Activated CD4-positive, alpha-beta T cell treated with anti-CD3 and anti-CD28 coated beads, Interleukin-2, amount 50 U/mL, for 1 hour (primary cell): Measurements from ENCODE around the gene RAD51.

Experiments used
- DNase-seq: peaks from one replicate; pipeline ENCODE4 v3.0.0-alpha.2; 2020

Gene RAD51

GRCh38 chr15:40722934-40723333, 28.0 kb downstream of the RAD51 start:
- DNase-seq = no peak

GRCh38 chr15:40723919-40724318, 28.9 kb downstream of the RAD51 start:
- no peak for DNase-seq

- DNase-seq = no peak
Observed at GRCh38 chr15:40731034-40731433, 36.1 kb downstream of the RAD51 start.

GRCh38 chr15:40736575-40736974, 41.6 kb downstream of the RAD51 start:
- DNase-seq = no peak

- no peak for DNase-seq
Observed at GRCh38 chr15:40737048-40737447, 42.1 kb downstream of the RAD51 start.

GRCh38 chr15:40739047-40739446, 44.1 kb downstream of the RAD51 start:
- DNase-seq = no peak

- DNase-seq = no peak
Observed at GRCh38 chr15:40739854-40740253, 44.9 kb downstream of the RAD51 start.

GRCh38 chr15:40743485-40743901, 48.5 kb downstream of the RAD51 start:
- no peak for DNase-seq

- peak; percentile 53 for DNase-seq
Observed at GRCh38 chr15:40743921-40744814, 49.2 kb downstream of the RAD51 start.

- DNase-seq = no peak
Observed at GRCh38 chr15:40744815-40745152, 49.8 kb downstream of the RAD51 start.

- DNase-seq = no peak
Observed at GRCh38 chr15:40746916-40747418, 52.0 kb downstream of the RAD51 start.

GRCh38 chr15:40747685-40748631, 53.0 kb downstream of the RAD51 start:
- no peak for DNase-seq

GRCh38 chr15:40749151-40749630, 54.2 kb downstream of the RAD51 start:
- no peak for DNase-seq

GRCh38 chr15:40750885-40751284, 55.9 kb downstream of the RAD51 start:
- no peak for DNase-seq

GRCh38 chr15:40751745-40752144, 56.8 kb downstream of the RAD51 start:
- DNase-seq = no peak

GRCh38 chr15:40754574-40754882, 59.6 kb downstream of the RAD51 start:
- DNase-seq = peak; percentile 13

GRCh38 chr15:40754883-40755811, 60.2 kb downstream of the RAD51 start, which contains the start of gene RMDN3:
TSS of gene RMDN3 (minus strand) at chr15:40755254. CDS start at chr15:40754783, 471 bp downstream.
- peak; percentile 93 for DNase-seq

GRCh38 chr15:40755812-40756208, 60.8 kb downstream of the RAD51 start:
- DNase-seq = no peak

GRCh38 chr15:40756938-40757337, 62.0 kb downstream of the RAD51 start:
- DNase-seq = no peak

- DNase-seq = no peak
Observed at GRCh38 chr15:40759961-40760360, 65.0 kb downstream of the RAD51 start.

- peak; percentile 36 for DNase-seq
Observed at GRCh38 chr15:40762919-40763800, 68.2 kb downstream of the RAD51 start.
